IgD-negative memory B cell (primary cell): ENCODE results near the gene ANG. TPM values are rescaled to one million over a fixed set of nuclear protein-coding genes. Genes with fewer than 3 reads are reported as not detected.
A peak's percentile ranks its signal among the peaks of the same experiment; 100 is the strongest.
"Not testable (repeated sequence)": the region's sequence is repeated elsewhere in the genome, so short reads cannot be mapped to it uniquely, and the experiment has no call there.

Experiments used
- H3K27ac Mint-ChIP-seq, 3 donors: one replicate each; pipeline ENCODE4 v1.8.0; 2020 to 2022; ENCODE audit warnings: mild to moderate bottlenecking in 3 of 3, mixed read lengths in 3 of 3, moderate library complexity in 1 of 3
- H3K27me3 Mint-ChIP-seq: one replicate; pipeline ENCODE4 v1.8.0; 2021; ENCODE audit warnings: mixed read lengths
- H3K36me3 Mint-ChIP-seq: one replicate; pipeline ENCODE4 v1.8.0; 2020; ENCODE audit warnings: mild to moderate bottlenecking, mixed read lengths
- H3K4me1 Mint-ChIP-seq, 3 donors: one replicate each; pipeline ENCODE4 v1.8.0; 2020 to 2022; ENCODE audit warnings: mixed read lengths in 3 of 3, mild to moderate bottlenecking in 1 of 3
- H3K4me3 Mint-ChIP-seq, 4 donors: one replicate each; pipeline ENCODE4 v1.8.0; 2020 to 2022; ENCODE audit warnings: mild to moderate bottlenecking in 4 of 4, mixed read lengths in 4 of 4, moderate library complexity in 3 of 4
- H3K9me3 Mint-ChIP-seq, 3 donors: one replicate each; pipeline ENCODE4 v1.8.0; 2020 to 2021; ENCODE audit warnings: mixed read lengths in 3 of 3, mild to moderate bottlenecking in 1 of 3
- polyA plus RNA-seq: library from polyadenylated mRNA; unstranded; fragments of 300-500 nt; fragmentation: Illumina TruSeq; gene quantifications from one replicate; pipeline ENCODE4 v1.2.3, GENCODE V29; 2021

The ANG gene
- polyA plus RNA-seq, 1 donor from 2014 or later, result 9.9 TPM

GRCh38 chr14:20732979-20733635, 44.5 kb downstream of the ANG start:
- H3K27me3 Mint-ChIP-seq, result peaks cover 2% of the 10 kb centered on the region
- no peaks in the 10 kb centered on the region for H3K9me3 Mint-ChIP-seq
- H3K4me3 Mint-ChIP-seq, result no peak overlapping the region
- no peaks in the 10 kb centered on the region for H3K36me3 Mint-ChIP-seq
- H3K4me1 Mint-ChIP-seq, result peaks cover 4 to 12% (median 10%) of the 10 kb centered on the region in 3 donors
- no peak overlapping the region for H3K27ac Mint-ChIP-seq

- Mint-ChIP-seq H3K36me3 (no peaks in the 10 kb centered on the region), H3K4me3 (peak overlapping the region in 1 of 4 donors; percentile 44), H3K27ac (no peak overlapping the region), H3K27me3 (peaks cover 2% of the 10 kb centered on the region), H3K4me1 (peaks cover 4 to 12% (median 10%) of the 10 kb centered on the region in 3 donors), H3K9me3 (no peaks in the 10 kb centered on the region)
These were observed 45.3 kb downstream of the ANG start for GRCh38 chr14:20733684-20734429.

DNA sequence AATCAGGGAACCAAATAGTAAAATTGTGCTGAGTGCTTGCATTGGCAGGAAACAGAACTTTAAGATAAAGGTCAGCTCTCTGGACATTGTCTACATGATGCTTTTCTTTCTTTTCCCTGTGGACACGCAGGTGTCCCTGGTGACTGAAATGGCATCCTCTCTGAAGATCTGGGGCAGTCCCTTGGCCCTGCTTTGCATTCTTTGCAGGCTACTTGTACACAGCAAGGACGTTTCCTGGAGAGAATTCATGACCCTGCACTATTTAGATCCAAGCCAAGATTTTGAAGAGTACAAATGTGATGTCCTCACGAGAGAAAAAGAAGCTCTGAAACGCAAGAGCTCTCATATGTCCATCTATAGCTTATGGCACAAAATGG, 45.9 kb downstream of the ANG start:
- Mint-ChIP-seq H3K9me3 (no peaks in the 10 kb centered on the region), H3K4me1 (peaks cover 4 to 12% (median 10%) of the 10 kb centered on the region in 3 donors), H3K36me3 (no peaks in the 10 kb centered on the region), H3K4me3 (peak overlapping the region in 1 of 4 donors; percentile 43), H3K27ac (no peak overlapping the region), H3K27me3 (peaks cover 2% of the 10 kb centered on the region)

- not testable (repeated sequence) for H3K9me3 Mint-ChIP-seq
These were observed 49.7 kb downstream of the ANG start for GRCh38 chr14:20738292-20738691.

GRCh38 chr14:20742132-20742531, 53.6 kb downstream of the ANG start:
- Mint-ChIP-seq H3K27me3 (peaks cover 8% of the 10 kb centered on the region), H3K9me3 (no peaks in the 10 kb centered on the region), H3K4me3 (no peak overlapping the region), H3K4me1 (peaks cover 0 to 3% (median 0%) of the 10 kb centered on the region in 3 donors), H3K36me3 (no peaks in the 10 kb centered on the region), H3K27ac (no peak overlapping the region)

More at GRCh38 chr14:20738292-20738691, 49.7 kb downstream of the ANG start:
- not testable (repeated sequence) for H3K4me3 Mint-ChIP-seq, H3K27me3 Mint-ChIP-seq, H3K36me3 Mint-ChIP-seq, H3K27ac Mint-ChIP-seq
- peaks cover 4 to 13% (median 10%) of the 10 kb centered on the region in 3 donors for H3K4me1 Mint-ChIP-seq

DNA sequence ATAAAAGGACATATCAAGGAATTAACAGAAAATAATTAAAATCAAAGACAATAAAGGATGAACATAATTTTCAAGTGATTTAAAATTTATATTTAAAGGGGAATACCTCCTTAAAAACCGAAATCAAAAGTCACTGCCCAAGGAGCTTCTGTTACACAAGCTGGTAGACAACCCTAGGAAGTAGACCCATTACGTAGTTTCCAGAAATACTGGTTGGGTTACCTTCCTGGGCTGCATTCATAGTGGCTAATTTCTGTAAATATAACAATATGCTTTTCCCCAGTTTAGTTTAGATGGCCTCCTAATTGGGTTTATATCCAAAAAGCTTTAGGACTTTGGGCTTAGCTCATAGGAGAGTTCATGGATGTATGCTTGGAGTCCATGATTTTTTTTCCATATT, 55.0 kb downstream of the ANG start:
- Mint-ChIP-seq H3K27ac (no peak overlapping the region), H3K4me1 (peaks cover 0 to 3% (median 0%) of the 10 kb centered on the region in 3 donors), H3K36me3 (no peaks in the 10 kb centered on the region), H3K27me3 (peaks cover 8% of the 10 kb centered on the region), H3K9me3 (no peaks in the 10 kb centered on the region), H3K4me3 (no peak overlapping the region)

Other genes with a start within 250 kb of the ANG start
- gene OSGEP, start 234.0 kb upstream of the ANG start, polyA plus RNA-seq, result 50.8 TPM
- 143 TPM for gene APEX1, start 233.5 kb upstream of the ANG start, polyA plus RNA-seq
- 63.7 TPM for gene PIP4P1, start 227.3 kb upstream of the ANG start, polyA plus RNA-seq
- 37.6 TPM for gene PNP, start 219.4 kb upstream of the ANG start, polyA plus RNA-seq
- gene RNASE10, start 183.2 kb upstream of the ANG start, polyA plus RNA-seq, result 0.19 TPM
- not detected for gene RNASE9, start 127.7 kb upstream of the ANG start, polyA plus RNA-seq
- not detected for gene RNASE11, start 100.8 kb upstream of the ANG start, polyA plus RNA-seq
- not detected for gene RNASE12, start 97.4 kb upstream of the ANG start, polyA plus RNA-seq
- not detected for gene OR6S1, start 47.1 kb upstream of the ANG start, polyA plus RNA-seq
- gene RNASE4, start 4.2 kb upstream of the ANG start, polyA plus RNA-seq, result 9.0 TPM
- gene EDDM3A, start 57.1 kb downstream of the ANG start, polyA plus RNA-seq, result not detected
- not detected for gene EDDM3B, start 79.6 kb downstream of the ANG start, polyA plus RNA-seq
- gene RNASE6, start 92.5 kb downstream of the ANG start, polyA plus RNA-seq, result 84.5 TPM
- not detected for gene RNASE1, start 114.1 kb downstream of the ANG start, polyA plus RNA-seq
- not detected for gene RNASE3, start 202.6 kb downstream of the ANG start, polyA plus RNA-seq